Thyroid gland (tissue), 4 donors: Measurements from ENCODE around the gene NCDN. TPM values are rescaled to one million over a fixed set of nuclear protein-coding genes. Genes with fewer than 3 reads are reported as not detected.

ENCODE experiments used
- DNase-seq, 2 donors: peaks; one replicate each; pipeline ENCODE4 v3.0.0-alpha.2; 2019
- H3K27ac ChIP-seq, 3 donors: fragments of 200-600 bp; sonication (generic); 1 replicate in 2 of 3; 2 replicates in 1 of 3; pipeline ENCODE4 v1.5.1; 2016 to 2019; ENCODE audit warnings: mild to moderate bottlenecking in 1 of 3, moderate library complexity in 1 of 3
- H3K27me3 ChIP-seq: fragments of 200-600 bp; sonication (generic); one replicate; pipeline ENCODE4 v1.5.1; 2019
- H3K36me3 ChIP-seq, 2 donors: fragments of 200-600 bp; sonication (generic); one replicate each; pipeline ENCODE4 v1.5.1; 2016 to 2019
- H3K4me1 ChIP-seq, 2 donors: fragments of 200-600 bp; sonication (generic); one replicate each; pipeline ENCODE4 v1.5.1; 2017 to 2019
- H3K4me3 ChIP-seq, 3 donors: fragments of 200-600 bp; sonication (generic); replicated peaks in 1 of 3; 1 replicate in 2 of 3; 2 replicates in 1 of 3; pipeline ENCODE4 v1.5.1; 2016; ENCODE audit warnings: mild to moderate bottlenecking in 1 of 3
- H3K9me3 ChIP-seq: fragments of 200-600 bp; sonication (generic); one replicate; pipeline ENCODE4 v1.5.1; 2017
- POLR2A ChIP-seq, 2 donors: fragments of 450-650 bp; IDR thresholded peaks; one replicate each; pipeline ENCODE4 v1.6.1; 2017; ENCODE audit warnings: antibody characterized with exemption in 2 of 2, mild to moderate bottlenecking in 2 of 2, moderate library complexity in 1 of 2
- WGBS, 2 donors: methylation state at CpG; one replicate each; pipeline ENCODE4 v1.1.5; 2017; 5-methylcytosine and 5-hydroxymethylcytosine counted together
- intact Hi-C: fragments of 100-400 bp; cut with DNase I; formaldehyde crosslinking; loops from one replicate; pipeline ENCODE4 v1.15.1; 2023
- total RNA-seq, 4 donors: library from RNA; depleted of rRNA; stranded (reverse); fragments of >200 nt; gene quantifications; one replicate each; pipeline ENCODE4 v1.2.3, GENCODE V29; 2016
- TF ChIP-seq, protein P1 (sequence below), 6 experiments: fragments of 200-600 bp in 3 of 6; fragments of 450-650 bp in 3 of 6; sonication (generic) in 3 of 6; IDR thresholded peaks; one replicate each; pipeline ENCODE4 v1.5.1; 2016 to 2019; ENCODE audit warnings: antibody characterized with exemption in 6 of 6, mild to moderate bottlenecking in 2 of 6, inconsistent platforms in 1 of 6, moderate library complexity in 1 of 6

Gene NCDN
- total RNA-seq, 4 donors from 2014 or later, result 16.1 to 32.0 (median 26.9) TPM

DNA sequence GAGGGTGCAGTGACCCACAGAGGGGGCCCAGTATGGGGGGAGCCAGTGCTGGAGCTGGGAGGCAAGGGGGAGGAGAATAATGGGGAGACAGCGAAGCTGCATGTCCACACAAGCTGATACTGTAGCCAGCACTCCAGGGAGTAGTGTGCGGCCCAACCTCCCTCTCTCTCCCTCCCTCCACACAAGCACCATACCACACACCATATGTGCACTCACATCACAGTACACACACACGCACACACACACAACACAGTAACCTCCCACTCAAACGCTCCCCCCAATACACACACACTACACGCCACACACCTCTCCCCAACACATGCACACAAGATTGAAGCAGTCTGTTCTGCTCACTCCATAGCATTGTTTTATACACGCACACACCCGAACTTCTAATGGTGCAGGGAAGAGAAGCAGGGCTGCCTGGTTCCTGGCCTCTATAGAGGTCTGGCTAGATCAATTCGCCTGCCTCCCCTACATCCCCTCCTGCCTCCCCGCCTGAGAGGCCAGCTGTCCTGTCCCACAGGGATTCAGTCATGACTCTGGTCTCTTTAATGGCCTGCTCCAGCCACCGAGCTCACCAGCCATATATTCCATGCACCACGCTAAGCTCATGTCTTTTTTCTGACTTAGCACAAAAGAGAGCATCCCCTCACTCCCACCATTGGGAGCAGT, 3.8 kb downstream of the NCDN start:
- H3K27me3 ChIP-seq, result no peaks in the 10 kb centered on the region
- TF ChIP-seq POLR2A (IDR thresholded peaks at IDR 0.05), result no peak
- TF ChIP-seq, protein P1, sequence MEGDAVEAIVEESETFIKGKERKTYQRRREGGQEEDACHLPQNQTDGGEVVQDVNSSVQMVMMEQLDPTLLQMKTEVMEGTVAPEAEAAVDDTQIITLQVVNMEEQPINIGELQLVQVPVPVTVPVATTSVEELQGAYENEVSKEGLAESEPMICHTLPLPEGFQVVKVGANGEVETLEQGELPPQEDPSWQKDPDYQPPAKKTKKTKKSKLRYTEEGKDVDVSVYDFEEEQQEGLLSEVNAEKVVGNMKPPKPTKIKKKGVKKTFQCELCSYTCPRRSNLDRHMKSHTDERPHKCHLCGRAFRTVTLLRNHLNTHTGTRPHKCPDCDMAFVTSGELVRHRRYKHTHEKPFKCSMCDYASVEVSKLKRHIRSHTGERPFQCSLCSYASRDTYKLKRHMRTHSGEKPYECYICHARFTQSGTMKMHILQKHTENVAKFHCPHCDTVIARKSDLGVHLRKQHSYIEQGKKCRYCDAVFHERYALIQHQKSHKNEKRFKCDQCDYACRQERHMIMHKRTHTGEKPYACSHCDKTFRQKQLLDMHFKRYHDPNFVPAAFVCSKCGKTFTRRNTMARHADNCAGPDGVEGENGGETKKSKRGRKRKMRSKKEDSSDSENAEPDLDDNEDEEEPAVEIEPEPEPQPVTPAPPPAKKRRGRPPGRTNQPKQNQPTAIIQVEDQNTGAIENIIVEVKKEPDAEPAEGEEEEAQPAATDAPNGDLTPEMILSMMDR (IDR thresholded peaks at IDR 0.05), result no peak
- H3K36me3 ChIP-seq, result peaks cover 0 to 3% of the 10 kb centered on the region in 2 donors
- no peak overlapping the region for H3K27ac ChIP-seq
- no peak overlapping the region for H3K4me3 ChIP-seq
- no peak for DNase-seq
- H3K4me1 ChIP-seq, result peaks cover 5 to 8% of the 10 kb centered on the region in 2 donors
- WGBS, 2 donors, result 85 to 92% methylated on average over 11 of the region's 11 CpGs
- intact Hi-C loops, result loop anchor here (5.0 to 10.0 kb wide), 2 partner anchors 57 to 211 kb away; no protein-coding TSS in a partner anchor
- no peaks in the 10 kb centered on the region for H3K9me3 ChIP-seq

DNA sequence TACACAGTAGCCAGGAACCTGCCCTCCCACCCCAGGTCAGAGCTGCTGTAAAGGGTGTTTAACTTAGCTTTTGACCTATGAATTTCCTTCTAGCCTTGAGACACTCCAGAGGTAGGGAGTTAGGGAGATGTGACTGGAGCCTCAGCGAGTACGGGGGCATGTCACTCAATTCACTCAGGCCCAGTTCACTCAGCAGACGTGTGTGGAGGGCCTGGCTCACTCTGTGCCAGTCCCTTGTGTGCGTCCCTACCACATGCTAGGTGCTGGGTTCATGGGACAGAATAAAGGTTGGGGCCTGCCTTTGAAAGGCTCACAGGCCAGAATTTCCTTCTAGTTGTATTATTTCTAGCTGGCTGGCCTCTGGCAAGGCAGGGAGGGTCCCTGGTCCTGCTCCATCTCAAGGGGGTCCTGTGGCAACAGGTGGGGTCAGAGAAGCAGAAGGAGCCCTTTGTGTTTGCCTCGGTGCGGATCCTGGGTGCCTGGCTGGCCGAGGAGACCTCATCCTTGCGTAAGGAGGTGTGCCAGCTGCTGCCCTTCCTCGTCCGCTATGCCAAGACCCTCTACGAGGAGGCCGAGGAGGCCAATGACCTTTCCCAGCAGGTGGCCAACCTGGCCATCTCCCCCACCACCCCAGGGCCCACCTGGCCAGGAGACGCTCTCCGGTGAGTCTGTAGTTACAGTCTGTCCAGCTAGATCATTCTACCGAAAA, 4.5 kb downstream of the NCDN start:
- no peak for DNase-seq
- H3K27me3 ChIP-seq, result no peaks in the 10 kb centered on the region
- no peak for TF ChIP-seq POLR2A (IDR thresholded peaks at IDR 0.05)
- TF ChIP-seq, protein P1 (IDR thresholded peaks at IDR 0.05), result no peak
- peaks cover 5 to 6% of the 10 kb centered on the region in 2 donors for H3K4me1 ChIP-seq
- 92 to 95% methylated on average over 10 to 13 of the region's 15 CpGs for WGBS, 2 donors
- H3K36me3 ChIP-seq, result peaks cover 0 to 3% of the 10 kb centered on the region in 2 donors
- H3K9me3 ChIP-seq, result no peaks in the 10 kb centered on the region
- H3K4me3 ChIP-seq, result no peak overlapping the region
- H3K27ac ChIP-seq, result no peak overlapping the region
- intact Hi-C loops, result loop anchor here (5.0 to 10.0 kb wide), 2 partner anchors 57 to 210 kb away; no protein-coding TSS in a partner anchor

DNA sequence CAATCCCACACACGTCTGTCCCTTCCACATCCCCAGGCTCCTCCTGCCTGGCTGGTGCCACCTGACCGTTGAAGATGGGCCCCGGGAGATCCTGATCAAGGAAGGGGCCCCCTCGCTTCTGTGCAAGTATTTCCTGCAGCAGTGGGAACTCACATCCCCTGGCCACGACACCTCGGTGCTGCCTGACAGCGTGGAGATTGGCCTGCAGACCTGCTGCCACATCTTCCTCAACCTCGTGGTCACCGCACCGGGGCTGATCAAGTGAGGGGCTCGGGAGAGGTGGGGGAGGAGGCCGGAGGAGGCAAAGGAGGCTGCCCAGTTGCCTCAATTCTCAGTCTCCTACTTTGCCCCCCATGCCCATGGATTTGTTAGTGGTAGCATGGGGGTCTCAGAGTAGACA, 5.6 kb downstream of the NCDN start:
- H3K9me3 ChIP-seq, result no peaks in the 10 kb centered on the region
- no peak for DNase-seq
- H3K36me3 ChIP-seq, result peaks cover 0 to 3% of the 10 kb centered on the region in 2 donors
- no peaks in the 10 kb centered on the region for H3K27me3 ChIP-seq
- peaks cover 3 to 9% of the 10 kb centered on the region in 2 donors for H3K4me1 ChIP-seq
- H3K27ac ChIP-seq, result no peak overlapping the region
- intact Hi-C loops, result loop anchor here (5.0 to 10.0 kb wide), 2 partner anchors 58 to 209 kb away; no protein-coding TSS in a partner anchor
- WGBS, 2 donors, result 84 to 87% methylated on average over 11 to 12 of the region's 12 CpGs
- TF ChIP-seq, protein P1 (IDR thresholded peaks at IDR 0.05), result no peak
- no peak overlapping the region for H3K4me3 ChIP-seq

DNA sequence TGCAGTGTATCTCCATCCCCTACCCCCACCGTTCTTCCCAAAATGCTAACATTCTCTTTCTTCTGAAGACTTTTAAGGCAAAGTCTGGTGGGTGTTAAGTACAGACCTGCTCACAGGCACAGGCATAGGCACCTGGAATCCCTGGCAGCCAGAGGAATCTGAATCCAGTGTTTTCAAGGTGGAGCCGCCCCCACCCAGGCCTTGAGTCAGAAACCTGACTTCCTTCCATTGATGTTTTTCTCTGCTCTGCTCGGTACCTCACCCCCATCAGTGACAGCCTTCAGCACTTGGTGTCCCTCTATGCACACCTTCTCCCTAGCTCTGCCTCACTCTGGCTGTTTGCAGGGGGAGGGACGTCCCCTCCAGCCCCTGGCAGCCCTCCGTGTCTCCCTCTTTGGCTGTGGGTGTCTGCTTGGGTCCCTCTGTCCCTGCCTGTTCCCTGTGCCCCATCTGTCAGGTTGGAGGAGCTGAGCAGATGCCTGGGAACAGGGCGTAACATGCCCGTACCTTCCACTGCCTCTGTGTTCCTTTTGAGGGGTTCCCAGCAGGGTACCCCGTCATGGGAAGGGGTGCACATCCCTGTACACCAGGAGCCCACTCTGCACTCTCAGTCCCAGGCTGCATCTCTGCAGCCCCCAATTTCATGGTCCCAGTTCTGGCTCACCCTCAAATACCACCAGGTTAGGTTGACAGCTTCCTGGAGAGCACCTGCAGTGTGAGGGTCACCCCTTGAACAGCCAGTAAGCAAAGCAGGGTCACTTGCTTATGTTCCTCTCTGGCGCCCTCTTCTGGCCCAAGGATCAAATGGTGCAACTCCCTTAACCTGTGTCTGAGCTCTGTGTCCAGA, 6.7 kb downstream of the NCDN start:
- WGBS, 2 donors, result 78 to 81% methylated on average over 6 to 8 of the region's 9 CpGs
- Histone ChIP-seq H3K27ac (no peak overlapping the region), H3K4me1 (peaks cover 0 to 10% of the 10 kb centered on the region in 2 donors), H3K9me3 (no peaks in the 10 kb centered on the region), H3K36me3 (peaks cover 0 to 3% of the 10 kb centered on the region in 2 donors), H3K27me3 (no peaks in the 10 kb centered on the region), H3K4me3 (no peak overlapping the region)
- intact Hi-C loops, result loop anchor here (2.0 to 10.0 kb wide), 3 partner anchors 59 to 208 kb away; no protein-coding TSS in a partner anchor
- peak; percentile 77 to 86 for DNase-seq
- TF ChIP-seq POLR2A (IDR thresholded peaks at IDR 0.05), result no peak
- TF ChIP-seq, protein P1 (IDR thresholded peaks at IDR 0.05), result peak; percentile 32 to 77 (median 60)
